GM21526 (cell line): ENCODE measurements around the gene NHS.

ENCODE experiments used
- ATAC-seq: cut with Tn5 transposase; IDR thresholded peaks from one replicate; pipeline ENCODE4 v1.9.1; 2021; ENCODE audit warnings: moderate library complexity; ENCODE audit not compliant: unreplicated experiment, low FRiP score

NHS gene

GRCh38 chrX:17403972-17404371 lies 29.0 kb downstream of the NHS start:
- no peak for ATAC-seq

- ATAC-seq: no peak
These were observed 30.4 kb downstream of the NHS start for GRCh38 chrX:17405225-17405969.

GRCh38 chrX:17409566-17410290 lies 34.7 kb downstream of the NHS start:
- no peak for ATAC-seq

GRCh38 chrX:17410651-17411050 lies 35.7 kb downstream of the NHS start:
- no peak for ATAC-seq

GRCh38 chrX:17411205-17411604 lies 36.2 kb downstream of the NHS start:
- no peak for ATAC-seq

GRCh38 chrX:17412692-17413091 lies 37.7 kb downstream of the NHS start:
- ATAC-seq: no peak

- no peak for ATAC-seq
These were observed 38.2 kb downstream of the NHS start for GRCh38 chrX:17413228-17413627.

GRCh38 chrX:17414027-17414658 lies 39.1 kb downstream of the NHS start:
- no peak for ATAC-seq

- no peak for ATAC-seq
These were observed 39.8 kb downstream of the NHS start for GRCh38 chrX:17414839-17415238.

- no peak for ATAC-seq
These were observed 40.3 kb downstream of the NHS start for GRCh38 chrX:17415242-17415810.

- ATAC-seq: no peak
These were observed 42.4 kb downstream of the NHS start for GRCh38 chrX:17417372-17417771.

GRCh38 chrX:17425136-17425535 lies 50.1 kb downstream of the NHS start:
- no peak for ATAC-seq

GRCh38 chrX:17425551-17425950 lies 50.6 kb downstream of the NHS start:
- no peak for ATAC-seq

GRCh38 chrX:17431171-17431570 lies 56.2 kb downstream of the NHS start:
- ATAC-seq: no peak

- ATAC-seq: no peak
These were observed 57.2 kb downstream of the NHS start for GRCh38 chrX:17432158-17432557.

- ATAC-seq: no peak
These were observed 59.0 kb downstream of the NHS start for GRCh38 chrX:17433965-17434364.

GRCh38 chrX:17435476-17435875 lies 60.5 kb downstream of the NHS start:
- no peak for ATAC-seq

GRCh38 chrX:17438221-17438620 lies 63.2 kb downstream of the NHS start:
- no peak for ATAC-seq

- no peak for ATAC-seq
These were observed 65.3 kb downstream of the NHS start for GRCh38 chrX:17440258-17440657.

- ATAC-seq: no peak
These were observed 65.8 kb downstream of the NHS start for GRCh38 chrX:17440836-17441235.

GRCh38 chrX:17441965-17442364 lies 67.0 kb downstream of the NHS start:
- ATAC-seq: no peak
